ENCODE measurements around the gene CRABP1.
"Not testable (repeated sequence)": the region's sequence is repeated elsewhere in the genome, so short reads cannot be mapped to it uniquely, and the experiment has no call there.

CRABP1 gene

GRCh38 chr15:78369161-78369560, 29.0 kb downstream of the CRABP1 start:
- DNase-seq (ENCODE audit: low read depth in 3 of 3, low spot score in 1 of 3) = no peak

GRCh38 chr15:78370013-78370412, 29.9 kb downstream of the CRABP1 start:
- no peak for DNase-seq (ENCODE audit: low read depth in 3 of 3, low spot score in 1 of 3)

- DNase-seq (ENCODE audit: low read depth in 3 of 3, low spot score in 1 of 3) = no peak
These were observed 32.7 kb downstream of the CRABP1 start for GRCh38 chr15:78372880-78373279.

- no peak for DNase-seq (ENCODE audit: low read depth in 3 of 3, low spot score in 1 of 3)
These were observed 34.6 kb downstream of the CRABP1 start for GRCh38 chr15:78374436-78375393.

GRCh38 chr15:78380143-78380542, 40.0 kb downstream of the CRABP1 start:
- DNase-seq (ENCODE audit: low read depth in 3 of 3, low spot score in 1 of 3) = not testable (repeated sequence)

- no peak for DNase-seq (ENCODE audit: low read depth in 3 of 3, low spot score in 1 of 3)
These were observed 42.1 kb downstream of the CRABP1 start for GRCh38 chr15:78382114-78382880.

- no peak for DNase-seq (ENCODE audit: low read depth in 3 of 3, low spot score in 1 of 3)
These were observed 44.5 kb downstream of the CRABP1 start for GRCh38 chr15:78384651-78385050.

GRCh38 chr15:78387246-78388037, 47.3 kb downstream of the CRABP1 start:
- no peak for DNase-seq (ENCODE audit: low read depth in 3 of 3, low spot score in 1 of 3)

GRCh38 chr15:78388865-78389264, 48.7 kb downstream of the CRABP1 start:
- no peak for DNase-seq (ENCODE audit: low read depth in 3 of 3, low spot score in 1 of 3)

GRCh38 chr15:78389322-78389721, 49.2 kb downstream of the CRABP1 start:
- no peak for DNase-seq (ENCODE audit: low read depth in 3 of 3, low spot score in 1 of 3)

- no peak for DNase-seq (ENCODE audit: low read depth in 3 of 3, low spot score in 1 of 3)
These were observed 49.6 kb downstream of the CRABP1 start for GRCh38 chr15:78389738-78390137.

- no peak for DNase-seq (ENCODE audit: low read depth in 3 of 3, low spot score in 1 of 3)
These were observed 50.1 kb downstream of the CRABP1 start for GRCh38 chr15:78390242-78390641.

GRCh38 chr15:78390826-78391225, 50.7 kb downstream of the CRABP1 start:
- DNase-seq (ENCODE audit: low read depth in 3 of 3, low spot score in 1 of 3) = no peak

- no peak for DNase-seq (ENCODE audit: low read depth in 3 of 3, low spot score in 1 of 3)
These were observed 51.6 kb downstream of the CRABP1 start for GRCh38 chr15:78391781-78392180.

GRCh38 chr15:78392430-78392829, 52.3 kb downstream of the CRABP1 start:
- DNase-seq (ENCODE audit: low read depth in 3 of 3, low spot score in 1 of 3) = no peak

GRCh38 chr15:78393137-78393536, 53.0 kb downstream of the CRABP1 start:
- no peak for DNase-seq (ENCODE audit: low read depth in 3 of 3, low spot score in 1 of 3)

- DNase-seq (ENCODE audit: low read depth in 3 of 3, low spot score in 1 of 3) = no peak
These were observed 53.9 kb downstream of the CRABP1 start for GRCh38 chr15:78394026-78394425.

- DNase-seq (ENCODE audit: low read depth in 3 of 3, low spot score in 1 of 3) = no peak
These were observed 54.9 kb downstream of the CRABP1 start for GRCh38 chr15:78394981-78395616.

- DNase-seq (ENCODE audit: low read depth in 3 of 3, low spot score in 1 of 3) = no peak
These were observed 56.1 kb downstream of the CRABP1 start for GRCh38 chr15:78396186-78396814.

- DNase-seq (ENCODE audit: low read depth in 3 of 3, low spot score in 1 of 3) = no peak
These were observed 56.8 kb downstream of the CRABP1 start for GRCh38 chr15:78396976-78397375.

All from stimulated activated CD4-positive, alpha-beta T cell treated with anti-CD3 and anti-CD28 coated beads, TNF-alpha, amount 100 ng/mL, for 1 hour (primary cell).